ENCODE results near the gene GOLIM4.

DNA sequence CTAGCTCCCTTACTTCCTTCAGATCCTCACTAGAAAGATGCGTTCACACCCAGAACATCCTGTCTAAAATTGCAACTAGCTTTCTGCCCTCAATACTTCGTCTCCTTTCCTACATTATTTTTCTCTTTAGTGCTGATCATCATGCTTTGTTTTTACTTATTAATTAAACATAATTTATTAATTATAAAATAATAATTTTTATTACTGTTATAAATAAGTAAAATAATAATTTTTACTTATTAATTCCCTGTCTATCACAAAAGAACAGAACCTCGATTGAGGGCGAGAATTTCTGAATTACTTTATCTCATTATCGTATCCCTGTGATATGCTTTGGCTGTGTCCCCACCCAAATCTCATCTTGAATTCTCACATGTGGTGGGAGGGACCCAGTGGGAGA is 41.3 kb downstream of the GOLIM4 start:
- TF ChIP-seq ZNF274 (IDR thresholded peaks at IDR 0.05; ENCODE audit: low read depth, low read length) (no peak), SUZ12 (IDR thresholded peaks at IDR 0.05; ENCODE audit: extremely low read depth, insufficient read depth, insufficient read length) (no peak)

Measured in NT2/D1 (cell line).